GM18858 (cell line): Measurements from ENCODE around the gene AFAP1L1.
"Not testable (repeated sequence)": the region's sequence is repeated elsewhere in the genome, so short reads cannot be mapped to it uniquely, and the experiment has no call there.

Experiments
- ATAC-seq: cut with Tn5 transposase; IDR thresholded peaks from one replicate; pipeline ENCODE4 v1.9.1; 2021; ENCODE audit not compliant: unreplicated experiment

AFAP1L1 gene

GRCh38 chr5:149386166-149386565, 114.5 kb downstream of the AFAP1L1 start:
- no peak for ATAC-seq

- no peak for ATAC-seq
These were observed 115.5 kb downstream of the AFAP1L1 start for GRCh38 chr5:149387081-149387631.

DNA sequence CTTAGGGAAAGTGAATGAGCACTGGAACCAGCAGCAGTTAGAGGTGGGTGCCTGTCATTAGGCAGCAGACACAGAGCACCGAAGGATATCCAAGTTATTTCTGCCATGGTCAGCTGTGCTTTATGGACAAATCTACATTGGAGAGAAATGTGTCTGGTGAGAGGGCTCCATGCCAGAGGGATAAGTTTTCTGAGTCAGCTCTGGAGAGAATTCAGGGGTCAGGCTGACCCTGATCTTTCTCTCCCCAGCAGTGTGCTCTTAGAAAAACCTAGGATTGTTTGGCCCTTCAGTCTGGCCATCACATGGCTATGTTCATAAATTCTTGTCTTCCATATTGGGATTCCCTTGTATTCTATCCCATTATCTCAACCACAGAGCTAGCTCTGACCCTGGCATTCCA, 116.3 kb downstream of the AFAP1L1 start:
- no peak for ATAC-seq

DNA sequence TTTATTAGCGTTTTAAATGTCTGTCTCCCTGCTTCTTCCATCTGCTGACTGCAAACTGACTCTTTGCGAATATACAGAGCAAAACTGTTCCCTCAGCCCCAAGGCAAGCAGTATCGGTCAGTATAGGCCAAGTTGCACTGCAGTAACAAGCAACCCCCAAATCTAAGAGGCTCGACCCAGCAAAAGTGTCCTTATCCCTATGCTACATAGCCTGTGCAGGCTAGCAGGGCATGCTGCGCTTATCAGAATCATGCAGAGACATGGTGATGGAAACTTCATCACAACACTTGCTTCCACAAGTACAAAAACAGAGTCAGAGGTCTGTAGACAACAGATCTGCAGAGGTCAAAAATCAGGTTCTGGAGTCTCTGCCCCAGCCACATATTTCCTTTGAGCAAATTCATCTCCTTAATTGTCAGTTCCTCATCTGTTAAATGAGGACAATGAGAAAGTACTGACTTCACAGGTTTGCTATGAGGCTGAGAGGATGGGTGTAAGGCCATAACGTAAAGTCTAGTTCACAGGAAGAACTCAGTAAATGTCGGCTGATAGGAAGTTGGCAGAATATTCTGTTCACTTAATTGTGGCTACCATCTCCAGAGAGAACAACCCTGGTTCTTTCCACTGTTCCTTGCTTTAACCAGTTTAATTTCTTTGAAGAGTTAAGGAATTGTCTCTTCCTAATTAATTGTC, 117.0 kb downstream of the AFAP1L1 start:
- no peak for ATAC-seq

DNA sequence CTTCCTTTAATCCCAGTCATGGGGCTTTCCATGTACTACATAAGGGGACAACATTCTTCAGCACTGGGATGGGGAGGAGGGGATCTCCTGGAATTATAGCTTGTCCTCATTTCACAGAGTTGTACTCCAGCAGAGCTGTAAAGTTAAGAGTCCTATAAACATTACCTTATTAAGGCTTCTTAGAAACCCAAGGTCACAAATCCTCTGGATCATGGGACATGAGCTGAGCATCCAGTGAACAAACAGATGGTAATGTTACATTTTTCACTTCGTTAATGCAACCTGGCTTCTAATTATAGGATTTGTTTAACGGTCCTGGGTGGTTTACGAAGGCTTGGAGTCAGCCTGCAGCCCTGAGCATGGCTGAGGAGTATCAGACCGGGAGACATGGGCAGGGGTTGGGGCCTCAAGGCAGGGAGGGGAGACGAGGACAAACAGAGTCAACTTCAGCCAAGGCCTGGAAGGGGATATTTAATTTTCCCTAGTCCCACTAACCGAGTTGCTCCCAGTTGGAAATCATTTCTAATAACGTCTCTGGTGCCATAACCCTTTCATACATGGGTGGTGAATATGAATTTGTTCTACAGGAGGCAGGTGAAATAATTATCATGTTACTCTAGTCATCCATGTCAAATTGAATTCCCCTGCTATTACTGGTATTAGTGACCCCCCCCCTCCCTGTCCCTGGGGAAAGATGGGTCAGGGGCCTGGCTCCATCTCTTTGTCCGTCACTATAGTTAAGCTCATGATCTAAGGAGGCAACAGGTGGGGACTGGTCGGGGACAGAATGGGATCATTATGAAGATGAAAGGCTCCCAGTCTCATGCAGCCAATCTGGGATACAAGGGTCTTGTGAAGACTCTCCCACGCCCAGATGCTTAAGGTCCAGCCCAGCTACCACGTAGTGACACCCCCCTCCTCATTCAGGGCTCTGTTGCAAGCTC, 118.2 kb downstream of the AFAP1L1 start:
- no peak for ATAC-seq

DNA sequence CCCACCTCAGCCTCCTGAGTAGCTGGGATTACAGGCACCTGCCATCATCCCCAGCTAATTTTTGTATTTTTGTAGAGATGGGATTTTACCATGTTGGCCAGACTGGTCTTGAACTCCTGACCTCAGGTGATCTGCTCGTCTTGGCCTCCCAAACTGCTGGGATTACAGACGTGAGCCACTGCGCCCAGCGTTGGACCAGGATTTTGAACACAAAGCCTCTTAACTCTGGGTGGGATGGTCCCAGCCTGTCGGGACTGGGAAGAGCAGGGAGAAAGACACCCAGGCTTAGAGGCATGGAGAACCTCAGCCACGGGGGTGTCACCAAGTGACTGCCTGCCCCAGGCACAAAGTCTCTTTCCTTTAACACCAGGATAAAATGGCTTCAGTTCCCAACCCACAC, 119.4 kb downstream of the AFAP1L1 start:
- not testable (repeated sequence) for ATAC-seq
